ENCODE measurements around the gene CADPS.

GRCh38 chr3:62669161-62669560 lies 206.1 kb downstream of the CADPS start:
- no peak for TF ChIP-seq CTCF (IDR thresholded peaks at IDR 0.05)
- TF ChIP-seq POLR2A (IDR thresholded peaks at IDR 0.05), result no peak
